Mucosa of rectum (tissue), 2 donors: ENCODE results near the gene SLC25A21.

Source experiments
- H3K27ac ChIP-seq, 2 donors: one replicate each; pipeline ENCODE4 v1.7.0; 2013; ENCODE audit warnings: inconsistent platforms in 2 of 2, low read depth in 2 of 2, low read length in 2 of 2
- H3K27me3 ChIP-seq, 2 donors: one replicate each; pipeline ENCODE4 v1.7.0; 2013; ENCODE audit warnings: low read length in 2 of 2; ENCODE audit not compliant: control insufficient read depth in 2 of 2, insufficient read depth in 2 of 2
- H3K36me3 ChIP-seq, 2 donors: one replicate each; pipeline ENCODE4 v1.7.0; 2013; ENCODE audit warnings: low read length in 2 of 2; ENCODE audit not compliant: control insufficient read depth in 2 of 2, insufficient read depth in 2 of 2
- H3K4me1 ChIP-seq, 2 donors: one replicate each; pipeline ENCODE4 v1.7.0; 2013; ENCODE audit warnings: low read length in 2 of 2, mild to moderate bottlenecking in 1 of 2; ENCODE audit not compliant: control insufficient read depth in 2 of 2, insufficient read depth in 2 of 2
- H3K4me3 ChIP-seq, 2 donors: one replicate each; pipeline ENCODE4 v1.7.0; 2013; ENCODE audit warnings: low read length in 2 of 2
- H3K9ac ChIP-seq, 2 donors: one replicate each; pipeline ENCODE4 v1.7.0; 2013; ENCODE audit warnings: low read length in 2 of 2, low read depth in 1 of 2, mild to moderate bottlenecking in 1 of 2
- H3K9me3 ChIP-seq, 2 donors: one replicate each; pipeline ENCODE4 v1.7.0; 2013; ENCODE audit warnings: low read length in 2 of 2; ENCODE audit not compliant: control insufficient read depth in 2 of 2
- donor health status: healthy.
- donor health status: Normal muscosa, but diverticular disease.

SLC25A21 gene

GRCh38 chr14:36805131-36805559, 367.3 kb downstream of the SLC25A21 start:
- H3K9ac ChIP-seq, result no peak overlapping the region
- H3K36me3 ChIP-seq, result no peaks in the 10 kb centered on the region

DNA sequence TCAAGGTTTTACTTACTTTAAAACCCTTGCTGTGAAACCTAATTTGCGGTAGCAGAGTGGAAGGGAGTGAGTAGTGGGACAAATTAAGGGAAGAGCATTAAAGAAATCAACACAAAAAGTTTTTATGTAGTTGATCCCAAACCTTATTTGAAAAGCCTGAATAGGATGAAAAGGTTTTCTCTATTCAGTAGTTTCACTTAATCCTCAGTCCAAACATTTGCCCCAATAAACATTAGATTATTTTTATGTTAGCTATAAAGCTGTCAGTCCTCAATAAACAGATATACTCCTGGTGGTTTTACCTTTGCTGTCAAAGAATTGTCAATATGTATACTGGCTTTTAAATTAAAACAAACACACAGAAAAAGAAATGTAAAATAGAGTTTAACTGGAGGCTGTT, 374.8 kb downstream of the SLC25A21 start:
- Histone ChIP-seq H3K4me3 (no peak overlapping the region), H3K9me3 (no peaks in the 10 kb centered on the region), H3K36me3 (no peaks in the 10 kb centered on the region), H3K4me1 (peaks cover 0 to 2% of the 10 kb centered on the region in 2 donors), H3K9ac (no peak overlapping the region), H3K27me3 (no peaks in the 10 kb centered on the region), H3K27ac (no peak overlapping the region)

More at GRCh38 chr14:36805131-36805559, 367.3 kb downstream of the SLC25A21 start:
- Histone ChIP-seq H3K4me1 (no peaks in the 10 kb centered on the region), H3K27ac (no peak overlapping the region), H3K9me3 (no peaks in the 10 kb centered on the region), H3K27me3 (no peaks in the 10 kb centered on the region), H3K4me3 (no peak overlapping the region)

- Histone ChIP-seq H3K27ac (no peak overlapping the region), H3K4me3 (no peak overlapping the region), H3K4me1 (peaks cover 0 to 3% of the 10 kb centered on the region in 2 donors), H3K27me3 (no peaks in the 10 kb centered on the region), H3K9me3 (no peaks in the 10 kb centered on the region), H3K9ac (no peak overlapping the region), H3K36me3 (no peaks in the 10 kb centered on the region)
Observed at GRCh38 chr14:36791402-36791801, 381.0 kb downstream of the SLC25A21 start.

- no peak overlapping the region for H3K4me3 ChIP-seq
- H3K36me3 ChIP-seq, result no peaks in the 10 kb centered on the region
- no peaks in the 10 kb centered on the region for H3K4me1 ChIP-seq
- H3K9me3 ChIP-seq, result peaks cover 0 to 2% of the 10 kb centered on the region in 2 donors
- H3K9ac ChIP-seq, result no peak overlapping the region
- H3K27me3 ChIP-seq, result no peaks in the 10 kb centered on the region
- no peak overlapping the region for H3K27ac ChIP-seq
Observed at GRCh38 chr14:36785511-36785910, 386.9 kb downstream of the SLC25A21 start.

- Histone ChIP-seq H3K4me1 (no peaks in the 10 kb centered on the region), H3K9ac (no peak overlapping the region), H3K27ac (no peak overlapping the region), H3K9me3 (peaks cover 0 to 2% of the 10 kb centered on the region in 2 donors), H3K27me3 (no peaks in the 10 kb centered on the region), H3K4me3 (no peak overlapping the region), H3K36me3 (no peaks in the 10 kb centered on the region)
Observed at GRCh38 chr14:36784541-36784940, 387.9 kb downstream of the SLC25A21 start.

- Histone ChIP-seq H3K4me1 (no peaks in the 10 kb centered on the region), H3K27ac (no peak overlapping the region), H3K36me3 (no peaks in the 10 kb centered on the region), H3K27me3 (no peaks in the 10 kb centered on the region), H3K9me3 (peaks cover 0 to 2% of the 10 kb centered on the region in 2 donors), H3K4me3 (no peak overlapping the region), H3K9ac (no peak overlapping the region)
Observed at GRCh38 chr14:36781897-36782296, 390.5 kb downstream of the SLC25A21 start.

- Histone ChIP-seq H3K4me1 (no peaks in the 10 kb centered on the region), H3K36me3 (no peaks in the 10 kb centered on the region), H3K27ac (no peak overlapping the region), H3K9me3 (no peaks in the 10 kb centered on the region), H3K4me3 (no peak overlapping the region), H3K27me3 (no peaks in the 10 kb centered on the region), H3K9ac (no peak overlapping the region)
Observed at GRCh38 chr14:36773558-36773957, 398.8 kb downstream of the SLC25A21 start.

DNA sequence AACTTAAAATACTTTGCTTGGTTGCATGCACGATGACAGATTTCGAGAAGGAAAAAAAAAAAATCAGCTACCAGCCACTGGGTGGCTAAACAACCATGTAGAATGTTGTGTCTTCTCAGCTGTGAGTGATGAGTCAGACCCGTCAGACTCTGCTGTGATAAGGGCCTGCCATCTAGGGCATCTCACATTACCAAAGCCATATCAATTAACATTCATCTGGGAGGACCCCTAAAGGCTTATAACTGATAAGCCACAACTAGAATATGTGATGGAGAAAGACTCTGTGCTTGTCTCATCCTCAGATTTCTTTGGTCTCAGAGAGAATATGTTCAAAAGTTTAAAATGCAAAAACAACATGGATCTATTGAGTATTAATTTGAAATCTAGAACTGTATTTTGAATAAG, 399.3 kb downstream of the SLC25A21 start:
- Histone ChIP-seq H3K27me3 (no peaks in the 10 kb centered on the region), H3K4me3 (no peak overlapping the region), H3K36me3 (no peaks in the 10 kb centered on the region), H3K9me3 (no peaks in the 10 kb centered on the region), H3K27ac (no peak overlapping the region), H3K4me1 (no peaks in the 10 kb centered on the region), H3K9ac (no peak overlapping the region)

GRCh38 chr14:36771028-36771640, 401.3 kb downstream of the SLC25A21 start:
- Histone ChIP-seq H3K4me3 (no peak overlapping the region), H3K27ac (no peak overlapping the region), H3K9me3 (no peaks in the 10 kb centered on the region), H3K36me3 (no peaks in the 10 kb centered on the region), H3K27me3 (no peaks in the 10 kb centered on the region), H3K9ac (no peak overlapping the region), H3K4me1 (no peaks in the 10 kb centered on the region)

DNA sequence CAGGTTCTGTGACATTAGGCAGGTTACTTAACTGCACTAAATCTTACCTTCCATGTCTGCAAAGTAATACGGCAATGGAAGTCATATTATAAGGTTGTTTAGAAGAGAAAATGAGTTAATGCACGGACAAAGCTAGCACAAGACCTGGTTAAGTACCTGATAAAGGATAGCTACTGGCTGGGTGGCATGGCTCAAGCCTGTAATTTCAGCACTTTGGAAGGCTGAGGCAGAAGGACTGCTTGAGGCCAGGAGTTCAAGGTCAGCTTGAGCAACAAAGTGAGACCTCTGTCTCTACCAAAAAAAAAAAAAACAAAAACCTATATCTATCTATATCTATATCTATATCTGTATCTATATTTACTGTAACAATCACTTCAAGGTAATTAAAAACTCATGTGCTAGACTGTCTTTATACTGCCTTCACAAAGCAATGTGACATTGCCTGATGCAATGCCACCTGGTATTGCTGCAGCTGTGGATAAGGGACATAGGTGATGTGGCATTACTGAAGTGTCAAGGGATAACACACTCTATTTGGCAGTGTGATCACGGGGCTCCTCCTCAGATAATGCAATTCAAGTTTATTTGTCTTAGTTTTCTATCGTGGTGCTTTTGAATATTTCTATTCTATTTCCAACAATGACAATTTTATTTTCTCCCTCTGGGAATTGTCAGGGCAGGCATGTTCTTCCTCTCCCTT, 403.6 kb downstream of the SLC25A21 start:
- H3K9me3 ChIP-seq, result no peaks in the 10 kb centered on the region
- no peak overlapping the region for H3K27ac ChIP-seq
- H3K4me1 ChIP-seq, result no peaks in the 10 kb centered on the region
- no peaks in the 10 kb centered on the region for H3K36me3 ChIP-seq
- no peak overlapping the region for H3K4me3 ChIP-seq
- no peak overlapping the region for H3K9ac ChIP-seq
- no peaks in the 10 kb centered on the region for H3K27me3 ChIP-seq
